Thyroid gland (tissue), 4 donors: ENCODE measurements around the gene CDH2. TPM values are rescaled to one million over a fixed set of nuclear protein-coding genes. Genes with fewer than 3 reads are reported as not detected.

Experiments
- DNase-seq, 2 donors: peaks; one replicate each; pipeline ENCODE4 v3.0.0-alpha.2; 2019
- H3K27ac ChIP-seq, 3 donors: fragments of 200-600 bp; sonication (generic); 1 replicate in 2 of 3; 2 replicates in 1 of 3; pipeline ENCODE4 v1.5.1; 2016 to 2019; ENCODE audit warnings: mild to moderate bottlenecking in 1 of 3, moderate library complexity in 1 of 3
- H3K27me3 ChIP-seq: fragments of 200-600 bp; sonication (generic); one replicate; pipeline ENCODE4 v1.5.1; 2019
- H3K36me3 ChIP-seq, 2 donors: fragments of 200-600 bp; sonication (generic); one replicate each; pipeline ENCODE4 v1.5.1; 2016 to 2019
- H3K4me1 ChIP-seq, 2 donors: fragments of 200-600 bp; sonication (generic); one replicate each; pipeline ENCODE4 v1.5.1; 2017 to 2019
- H3K4me3 ChIP-seq, 3 donors: fragments of 200-600 bp; sonication (generic); replicated peaks in 1 of 3; 1 replicate in 2 of 3; 2 replicates in 1 of 3; pipeline ENCODE4 v1.5.1; 2016; ENCODE audit warnings: mild to moderate bottlenecking in 1 of 3
- H3K9me3 ChIP-seq: fragments of 200-600 bp; sonication (generic); one replicate; pipeline ENCODE4 v1.5.1; 2017
- POLR2A ChIP-seq, 2 donors: fragments of 450-650 bp; IDR thresholded peaks; one replicate each; pipeline ENCODE4 v1.6.1; 2017; ENCODE audit warnings: antibody characterized with exemption in 2 of 2, mild to moderate bottlenecking in 2 of 2, moderate library complexity in 1 of 2
- WGBS, 2 donors: methylation state at CpG; one replicate each; pipeline ENCODE4 v1.1.5; 2017; 5-methylcytosine and 5-hydroxymethylcytosine counted together
- intact Hi-C: fragments of 100-400 bp; cut with DNase I; formaldehyde crosslinking; loops from one replicate; pipeline ENCODE4 v1.15.1; 2023
- total RNA-seq, 4 donors: library from RNA; depleted of rRNA; stranded (reverse); fragments of >200 nt; gene quantifications; one replicate each; pipeline ENCODE4 v1.2.3, GENCODE V29; 2016
- TF ChIP-seq, protein P1 (sequence below), 6 experiments: fragments of 200-600 bp in 3 of 6; fragments of 450-650 bp in 3 of 6; sonication (generic) in 3 of 6; IDR thresholded peaks; one replicate each; pipeline ENCODE4 v1.5.1; 2016 to 2019; ENCODE audit warnings: antibody characterized with exemption in 6 of 6, mild to moderate bottlenecking in 2 of 6, inconsistent platforms in 1 of 6, moderate library complexity in 1 of 6

CDH2 gene
- total RNA-seq, 4 donors from 2014 or later, result 0.78 to 7.9 (median 3.3) TPM

DNA sequence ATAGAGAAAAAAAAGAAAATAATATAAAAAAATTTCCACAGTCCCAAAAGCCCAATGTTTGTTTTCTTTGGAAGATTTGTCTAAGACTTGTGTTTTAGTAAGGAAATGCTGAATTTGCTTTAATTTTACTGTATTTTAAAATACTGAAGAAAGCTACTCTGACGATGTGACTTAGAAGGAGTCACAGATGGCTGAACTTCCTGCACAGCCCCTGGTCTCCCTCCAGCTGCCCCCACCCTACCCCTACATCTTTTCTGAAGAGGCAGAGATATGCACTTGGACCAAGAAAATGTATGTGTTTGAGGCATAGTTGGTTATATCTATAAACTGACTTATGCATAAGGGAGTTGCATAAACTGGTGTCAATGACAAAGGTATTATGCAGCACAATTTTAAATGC lies 172.3 kb downstream of the CDH2 start:
- no peak overlapping the region for H3K27ac ChIP-seq
- no peak for TF ChIP-seq POLR2A (IDR thresholded peaks at IDR 0.05)
- TF ChIP-seq, protein P1, sequence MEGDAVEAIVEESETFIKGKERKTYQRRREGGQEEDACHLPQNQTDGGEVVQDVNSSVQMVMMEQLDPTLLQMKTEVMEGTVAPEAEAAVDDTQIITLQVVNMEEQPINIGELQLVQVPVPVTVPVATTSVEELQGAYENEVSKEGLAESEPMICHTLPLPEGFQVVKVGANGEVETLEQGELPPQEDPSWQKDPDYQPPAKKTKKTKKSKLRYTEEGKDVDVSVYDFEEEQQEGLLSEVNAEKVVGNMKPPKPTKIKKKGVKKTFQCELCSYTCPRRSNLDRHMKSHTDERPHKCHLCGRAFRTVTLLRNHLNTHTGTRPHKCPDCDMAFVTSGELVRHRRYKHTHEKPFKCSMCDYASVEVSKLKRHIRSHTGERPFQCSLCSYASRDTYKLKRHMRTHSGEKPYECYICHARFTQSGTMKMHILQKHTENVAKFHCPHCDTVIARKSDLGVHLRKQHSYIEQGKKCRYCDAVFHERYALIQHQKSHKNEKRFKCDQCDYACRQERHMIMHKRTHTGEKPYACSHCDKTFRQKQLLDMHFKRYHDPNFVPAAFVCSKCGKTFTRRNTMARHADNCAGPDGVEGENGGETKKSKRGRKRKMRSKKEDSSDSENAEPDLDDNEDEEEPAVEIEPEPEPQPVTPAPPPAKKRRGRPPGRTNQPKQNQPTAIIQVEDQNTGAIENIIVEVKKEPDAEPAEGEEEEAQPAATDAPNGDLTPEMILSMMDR (IDR thresholded peaks at IDR 0.05), result no peak
- H3K36me3 ChIP-seq, result no peaks in the 10 kb centered on the region
- no peaks in the 10 kb centered on the region for H3K27me3 ChIP-seq
- H3K4me1 ChIP-seq, result no peaks in the 10 kb centered on the region
- intact Hi-C loops, result no loop called here
- WGBS, 2 donors, result 14 to 24% methylated on average over 1 of the region's 1 CpG
- DNase-seq, result no peak
- no peaks in the 10 kb centered on the region for H3K9me3 ChIP-seq
- H3K4me3 ChIP-seq, result no peak overlapping the region

DNA sequence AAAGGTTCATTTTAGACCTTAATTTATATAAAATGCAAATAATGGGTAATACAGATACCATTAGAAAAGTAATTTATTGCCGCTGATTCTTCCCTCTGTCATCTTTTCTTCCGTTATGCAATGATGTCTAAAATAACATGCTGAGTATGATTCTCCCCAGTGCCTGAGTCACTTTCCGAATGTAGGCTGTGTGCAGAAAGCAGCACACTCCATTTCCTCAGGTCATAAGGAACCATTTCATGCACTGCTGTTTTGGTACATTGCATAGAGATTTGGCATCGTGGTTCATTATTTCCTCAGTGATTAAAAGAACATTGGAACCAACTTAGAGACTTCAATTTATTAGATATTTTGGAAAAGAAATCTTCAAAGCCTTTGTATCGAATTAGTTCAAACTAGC lies 173.5 kb downstream of the CDH2 start:
- Histone ChIP-seq H3K36me3 (no peaks in the 10 kb centered on the region), H3K27me3 (no peaks in the 10 kb centered on the region), H3K4me3 (no peak overlapping the region), H3K27ac (no peak overlapping the region), H3K9me3 (no peaks in the 10 kb centered on the region), H3K4me1 (no peaks in the 10 kb centered on the region)
- DNase-seq, result no peak
- intact Hi-C loops, result no loop called here
- 80 to 90% methylated on average over 5 of the region's 5 CpGs for WGBS, 2 donors
- TF ChIP-seq POLR2A (IDR thresholded peaks at IDR 0.05), result no peak
- TF ChIP-seq, protein P1 (IDR thresholded peaks at IDR 0.05), result no peak

DNA sequence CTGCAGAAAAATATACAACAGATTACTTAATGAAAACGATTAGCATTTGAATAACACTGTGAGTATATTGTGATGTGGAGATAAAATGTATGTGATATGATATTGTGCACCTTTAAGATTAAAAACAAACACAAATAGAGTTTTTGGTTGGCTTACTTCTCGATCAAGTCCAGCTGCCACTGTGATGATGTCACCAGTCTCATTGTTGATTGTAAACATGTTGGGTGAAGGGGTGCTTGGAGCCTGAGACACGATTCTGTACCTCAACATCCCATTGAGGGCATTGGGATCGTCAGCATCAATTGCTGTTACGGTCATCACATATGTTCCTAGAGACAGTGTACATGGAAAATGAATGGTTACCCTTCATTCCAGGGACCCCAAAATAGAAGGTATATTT lies 174.1 kb downstream of the CDH2 start:
- no peaks in the 10 kb centered on the region for H3K36me3 ChIP-seq
- intact Hi-C loops, result no loop called here
- no peaks in the 10 kb centered on the region for H3K4me1 ChIP-seq
- no peak overlapping the region for H3K27ac ChIP-seq
- no peaks in the 10 kb centered on the region for H3K9me3 ChIP-seq
- TF ChIP-seq, protein P1 (IDR thresholded peaks at IDR 0.05), result no peak
- no peak for TF ChIP-seq POLR2A (IDR thresholded peaks at IDR 0.05)
- H3K27me3 ChIP-seq, result no peaks in the 10 kb centered on the region
- no peak overlapping the region for H3K4me3 ChIP-seq
- no peak for DNase-seq
- 85 to 86% methylated on average over 5 of the region's 5 CpGs for WGBS, 2 donors

DNA sequence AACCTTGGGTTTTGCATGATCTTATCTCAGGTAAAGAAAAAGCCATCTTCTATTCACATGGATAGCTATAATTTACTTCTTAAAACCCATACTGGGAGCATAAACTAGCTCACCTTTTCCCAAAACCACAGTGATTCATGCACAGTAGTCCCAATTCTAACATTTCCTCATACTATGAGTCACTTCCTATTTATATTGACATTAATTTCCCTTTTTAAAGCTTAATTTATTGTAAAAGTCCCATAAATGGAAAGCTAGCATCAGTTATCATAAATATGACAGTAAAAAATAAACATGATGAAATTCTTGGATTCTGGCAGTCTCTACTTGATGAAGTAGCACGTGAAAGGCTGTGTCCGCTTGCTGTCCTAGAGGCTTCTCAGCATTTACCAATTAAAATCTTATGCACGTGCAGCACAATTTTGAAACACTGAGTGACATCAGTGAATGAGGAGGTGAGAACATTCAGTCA lies 180.1 kb downstream of the CDH2 start:
- 88 to 89% methylated on average over 3 of the region's 3 CpGs for WGBS, 2 donors
- DNase-seq, result no peak

DNA sequence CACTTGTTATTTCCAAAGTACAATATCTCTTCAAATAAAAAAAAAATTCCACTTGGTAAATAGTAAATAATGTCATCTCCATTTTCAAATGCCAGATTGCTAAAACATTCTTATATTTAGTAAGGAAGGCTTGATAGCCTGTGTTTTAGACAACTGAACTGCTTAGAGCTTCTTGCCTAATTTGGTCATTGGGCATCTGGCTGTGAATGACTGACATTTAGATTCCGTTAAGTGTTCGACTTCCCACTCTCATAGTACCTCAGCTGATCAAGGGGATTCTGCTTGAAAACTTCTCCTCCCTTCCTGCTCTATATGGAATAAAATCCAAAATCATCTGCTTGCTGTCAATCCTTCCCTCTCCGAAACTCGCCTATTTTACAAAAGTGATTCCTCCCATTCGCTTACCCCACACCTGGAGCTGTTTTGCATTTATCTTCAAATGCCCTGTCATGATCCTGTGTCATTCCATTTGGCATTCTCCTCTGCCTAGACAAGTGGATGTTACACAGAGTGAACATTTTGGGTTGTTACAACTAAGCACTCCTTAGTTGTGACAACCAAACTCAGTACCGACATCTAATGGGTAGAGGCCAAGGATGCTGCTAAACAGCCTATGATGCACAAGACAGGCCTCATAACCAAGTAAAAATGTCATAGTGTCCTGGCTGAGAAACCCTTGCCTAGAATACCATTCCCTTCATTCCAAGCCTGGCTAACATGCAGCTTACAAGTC lies 181.0 kb downstream of the CDH2 start:
- Histone ChIP-seq H3K9me3 (no peaks in the 10 kb centered on the region), H3K4me1 (no peaks in the 10 kb centered on the region), H3K27me3 (no peaks in the 10 kb centered on the region), H3K36me3 (no peaks in the 10 kb centered on the region), H3K4me3 (no peak overlapping the region), H3K27ac (no peak overlapping the region)
- DNase-seq, result no peak
- intact Hi-C loops, result no loop called here
- 95 to 97% methylated on average over 6 of the region's 6 CpGs for WGBS, 2 donors
- no peak for TF ChIP-seq POLR2A (IDR thresholded peaks at IDR 0.05)
- TF ChIP-seq, protein P1 (IDR thresholded peaks at IDR 0.05), result no peak

More for the DNA sequence above, 180.1 kb downstream of the CDH2 start:
- Histone ChIP-seq H3K27ac (no peak overlapping the region), H3K9me3 (no peaks in the 10 kb centered on the region), H3K4me1 (no peaks in the 10 kb centered on the region), H3K27me3 (no peaks in the 10 kb centered on the region), H3K4me3 (no peak overlapping the region), H3K36me3 (no peaks in the 10 kb centered on the region)
- TF ChIP-seq, protein P1 (IDR thresholded peaks at IDR 0.05), result no peak
- no peak for TF ChIP-seq POLR2A (IDR thresholded peaks at IDR 0.05)
- intact Hi-C loops, result no loop called here
